ENCODE results near the gene MEIS1. TPM values are rescaled to one million over a fixed set of nuclear protein-coding genes. Genes with fewer than 3 reads are reported as not detected.

The MEIS1 gene
- total and polyA plus RNA-seq, 2 donors (not counting 1 experiment from before 2014, with no cell fraction given) = 0.03 TPM; not detected in 1

GRCh38 chr2:66495788-66496640, 61.1 kb downstream of the MEIS1 start:
- DNase-seq (no peak), ATAC-seq (ENCODE audit: low read depth) (no peak)
- intact Hi-C loops (cut with micrococcal nuclease) = no loop called here
- Histone ChIP-seq H2AFZ (ENCODE audit: insufficient read depth, low read depth, low read length, poor library complexity, severe bottlenecking) (no peak overlapping the region), H3K27ac (ENCODE audit: low read length in 2 of 2) (no peak overlapping the region), H3K4me2 (replicated peaks; ENCODE audit: low read depth, low read length, poor library complexity, severe bottlenecking) (no peak overlapping the region), H3K79me2 (ENCODE audit: control insufficient read depth, insufficient read depth, low read length) (no peaks in the 10 kb centered on the region), H3K27me3 (replicated peaks in 1 of 4; ENCODE audit: control extremely low read depth in 1 of 4, control insufficient read depth in 3 of 4, insufficient read depth in 4 of 4, low read length in 3 of 4) (peaks cover 0 to 2% (median 0%) of the 10 kb centered on the region in 4 experiments), H3K4me3 (ENCODE audit: control extremely low read depth in 1 of 5, extremely low read depth in 1 of 5, insufficient read depth in 1 of 5, low read depth in 2 of 5, low read length in 4 of 5) (no peak overlapping the region), H3K4me1 (ENCODE audit: control insufficient read depth in 2 of 2, insufficient read depth in 2 of 2, low read length in 2 of 2) (no peaks in the 10 kb centered on the region), H4K20me1 (ENCODE audit: control insufficient read depth, insufficient read depth, low read length, poor library complexity, severe bottlenecking) (no peaks in the 10 kb centered on the region), H3K36me3 (replicated peaks in 1 of 2; ENCODE audit: control extremely low read depth in 1 of 2, control insufficient read depth in 1 of 2, extremely low read depth in 1 of 2, insufficient read depth in 2 of 2, low read length in 1 of 2) (no peaks in the 10 kb centered on the region), H3K9ac (ENCODE audit: low read length) (no peak overlapping the region), H3K9me3 (ENCODE audit: control extremely low read depth in 1 of 3, control insufficient read depth in 2 of 3, insufficient read depth in 1 of 3, low read length in 2 of 3) (no peaks in the 10 kb centered on the region)
- H3K27ac Mint-ChIP-seq = no peak overlapping the region
- POLR2A ChIA-PET = no interaction called here
- no peaks in the 10 kb centered on the region for H3K9me3 Mint-ChIP-seq (ENCODE audit: insufficient read depth)
- peaks cover 4% of the 10 kb centered on the region for H3K27me3 Mint-ChIP-seq
- CTCF ChIA-PET = no interaction called here
- H3K4me3 Mint-ChIP-seq = no peak overlapping the region
- no peaks in the 10 kb centered on the region for H3K4me1 Mint-ChIP-seq
- WGBS (ENCODE audit: insufficient coverage) = 87% methylated on average over 7 of the region's 13 CpGs
- TF ChIP-seq EZH2 (IDR thresholded peaks at IDR 0.05; ENCODE audit: borderline replicate concordance, insufficient read depth, low read depth, low read length, poor library complexity, severe bottlenecking) (no peak), CTCF (IDR thresholded peaks at IDR 0.05) (no peak)

DNA sequence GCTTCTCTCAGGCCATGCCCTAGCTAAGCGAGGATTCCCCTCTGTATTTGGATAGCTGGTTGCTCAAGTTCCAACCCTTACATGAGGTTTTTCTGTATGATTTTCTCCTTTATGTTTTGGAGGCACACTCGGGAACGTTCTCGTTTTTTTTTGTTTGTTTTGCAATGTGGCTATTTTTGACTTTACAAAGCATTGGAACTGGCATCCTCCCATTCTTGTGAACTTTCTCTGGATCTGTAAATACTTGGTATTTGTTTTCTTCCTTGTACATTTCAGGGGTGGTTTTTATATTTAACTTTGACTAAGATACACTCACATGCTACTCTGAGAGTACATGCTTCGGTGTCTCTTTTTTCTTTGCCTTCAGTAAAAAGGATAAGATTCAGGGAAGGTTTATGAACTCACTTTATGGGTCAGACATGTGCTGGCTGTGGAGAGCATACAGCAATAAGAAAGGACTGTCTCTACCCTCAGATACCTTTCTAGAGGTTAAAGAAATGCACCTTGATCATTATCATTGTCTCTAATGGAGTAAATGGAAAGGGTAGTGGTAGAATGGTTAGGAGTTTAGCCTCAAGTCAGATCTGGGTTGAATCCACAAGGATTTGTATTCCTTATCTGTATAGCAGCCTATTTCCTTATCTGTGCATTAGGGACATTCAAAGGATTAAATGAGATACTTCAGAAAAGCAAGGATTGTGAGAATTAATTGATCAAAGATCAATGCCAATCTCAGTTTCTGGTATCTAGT, 61.9 kb downstream of the MEIS1 start:
- Histone ChIP-seq H3K4me2 (replicated peaks; ENCODE audit: low read depth, low read length, poor library complexity, severe bottlenecking) (no peak overlapping the region), H3K4me1 (ENCODE audit: control insufficient read depth in 2 of 2, insufficient read depth in 2 of 2, low read length in 2 of 2) (no peaks in the 10 kb centered on the region), H3K9me3 (ENCODE audit: control extremely low read depth in 1 of 3, control insufficient read depth in 2 of 3, insufficient read depth in 1 of 3, low read length in 2 of 3) (no peaks in the 10 kb centered on the region), H4K20me1 (ENCODE audit: control insufficient read depth, insufficient read depth, low read length, poor library complexity, severe bottlenecking) (no peaks in the 10 kb centered on the region), H3K79me2 (ENCODE audit: control insufficient read depth, insufficient read depth, low read length) (no peaks in the 10 kb centered on the region), H2AFZ (ENCODE audit: insufficient read depth, low read depth, low read length, poor library complexity, severe bottlenecking) (no peak overlapping the region), H3K36me3 (replicated peaks in 1 of 2; ENCODE audit: control extremely low read depth in 1 of 2, control insufficient read depth in 1 of 2, extremely low read depth in 1 of 2, insufficient read depth in 2 of 2, low read length in 1 of 2) (no peaks in the 10 kb centered on the region), H3K27me3 (replicated peaks in 1 of 4; ENCODE audit: control extremely low read depth in 1 of 4, control insufficient read depth in 3 of 4, insufficient read depth in 4 of 4, low read length in 3 of 4) (peaks cover 0 to 2% (median 0%) of the 10 kb centered on the region in 4 experiments), H3K9ac (ENCODE audit: low read length) (no peak overlapping the region), H3K4me3 (ENCODE audit: control extremely low read depth in 1 of 5, extremely low read depth in 1 of 5, insufficient read depth in 1 of 5, low read depth in 2 of 5, low read length in 4 of 5) (no peak overlapping the region), H3K27ac (ENCODE audit: low read length in 2 of 2) (no peak overlapping the region)
- 80% methylated on average over 1 of the region's 5 CpGs for WGBS (ENCODE audit: insufficient coverage)
- H3K9me3 Mint-ChIP-seq (ENCODE audit: insufficient read depth) = no peaks in the 10 kb centered on the region
- peaks cover 4% of the 10 kb centered on the region for H3K27me3 Mint-ChIP-seq
- intact Hi-C loops (cut with micrococcal nuclease) = no loop called here
- H3K4me1 Mint-ChIP-seq = no peaks in the 10 kb centered on the region
- CTCF ChIA-PET = no interaction called here
- POLR2A ChIA-PET = no interaction called here
- H3K4me3 Mint-ChIP-seq = no peak overlapping the region
- H3K27ac Mint-ChIP-seq = no peak overlapping the region
- ATAC-seq (ENCODE audit: low read depth) (no peak), DNase-seq (no peak)
- TF ChIP-seq CTCF (IDR thresholded peaks at IDR 0.05) (no peak), EZH2 (IDR thresholded peaks at IDR 0.05; ENCODE audit: borderline replicate concordance, insufficient read depth, low read depth, low read length, poor library complexity, severe bottlenecking) (no peak)

Data from B cell (primary cell).